Ovary (tissue), 9 donors: Measurements from ENCODE around the gene MUC5AC. TPM values are rescaled to one million over a fixed set of nuclear protein-coding genes. Genes with fewer than 3 reads are reported as not detected.
"Not testable (repeated sequence)": the region's sequence is repeated elsewhere in the genome, so short reads cannot be mapped to it uniquely, and the experiment has no call there.

ENCODE experiments used
- DNase-seq, 5 donors: peaks; one replicate each; pipeline ENCODE4 v3.0.0-alpha.2; 2019 to 2020
- H3K27ac ChIP-seq, 2 donors: fragments of 200-600 bp; one replicate each; pipeline versions ENCODE4 v1.5.1 to v1.8.0; 2019 to 2022
- H3K27me3 ChIP-seq: fragments of 200-600 bp; one replicate; pipeline ENCODE4 v1.8.0; 2022
- H3K36me3 ChIP-seq: fragments of 200-600 bp; sonication (generic); one replicate; pipeline ENCODE4 v1.5.1; 2019
- H3K4me1 ChIP-seq: one replicate; pipeline ENCODE4 v1.8.1; 2013; ENCODE audit warnings: mild to moderate bottlenecking, moderate library complexity; ENCODE audit not compliant: insufficient read depth
- H3K4me3 ChIP-seq: fragments of 200-600 bp; sonication (generic); one replicate; pipeline ENCODE4 v1.5.1; 2017
- H3K9me3 ChIP-seq, 2 donors: fragments of 200-600 bp in 1 of 2; sonication (generic) in 1 of 2; one replicate each; pipeline versions ENCODE4 v1.5.1 to v1.8.1; 2013 to 2019; ENCODE audit warnings: mild to moderate bottlenecking in 1 of 2, moderate library complexity in 1 of 2
- EP300 ChIP-seq: sonication (generic); formaldehyde crosslinking; IDR thresholded peaks from one replicate; pipeline ENCODE4 v1.6.1; 2017; ENCODE audit warnings: antibody characterized with exemption
- POLR2A ChIP-seq: fragments of 450-650 bp; IDR thresholded peaks from one replicate; pipeline ENCODE4 v1.6.1; 2017; ENCODE audit warnings: antibody characterized with exemption, mild to moderate bottlenecking, moderate library complexity
- WGBS, 3 donors: extraction: QIAGEN DNeasy Blood & Tissue Kit in 1 of 3; methylation state at CpG; one replicate each; pipeline versions ENCODE4 v1.1.5 to v1.1.7; 2013 to 2017; 5-methylcytosine and 5-hydroxymethylcytosine counted together
- intact Hi-C, 4 donors: fragments of 100-400 bp; cut with DNase I; formaldehyde crosslinking; loops; one replicate each; pipeline versions ENCODE4 v1.11.0 to v1.15.1; 2022 to 2023
- polyA plus RNA-seq, 2 donors: library from polyadenylated mRNA; stranded (reverse); fragments of 200-250 nt in 1 of 2; fragments of 350-450 nt in 1 of 2; fragmentation: Illumina TruSeq in 1 of 2; extraction: RNeasy Lipid Tissue Mini Kit (QIAGEN cat#74804) in 1 of 2; gene quantifications; one replicate each; pipeline ENCODE4 v1.2.3, GENCODE V29; 2013 to 2014
- total RNA-seq, 7 donors: library from RNA; depleted of rRNA in 2 of 7; stranded (reverse); fragments of >200 nt in 2 of 7; fragmentation: NEBNext Ultra II Directional in 3 of 7; extraction: Animal tissue kit (Norgen Biotek cat#: 25700) in 3 of 7; gene quantifications; one replicate each; pipeline versions ENCODE4 v1.1.0 to v1.2.4, GENCODE V29; 2016 to 2023
- TF ChIP-seq, protein P1 (sequence below), 3 donors: fragments of 450-650 bp in 2 of 3; fragments of 200-600 bp in 1 of 3; IDR thresholded peaks; one replicate each; pipeline versions ENCODE4 v1.5.1 to v1.8.0; 2016 to 2022; ENCODE audit warnings: antibody characterized with exemption in 3 of 3, mild to moderate bottlenecking in 1 of 3
- donor health status: DM: no; HTN: no; CAD: no; lungs with moderate emphysema.
- donor health status: DM: no; HTN: no; CAD: no.
- donor health status: Bipolar disorder and iron deficiency.
- donor health status: DM: yes; HTN: yes; CAD: no.
- donor health status: DM: no; HTN: no; CAD: no.
- donor health status: DM: yes; HTN: yes; CAD: no.

Gene MUC5AC
- total and polyA plus RNA-seq, 9 donors, result 0.03 TPM; not detected in 8

DNA sequence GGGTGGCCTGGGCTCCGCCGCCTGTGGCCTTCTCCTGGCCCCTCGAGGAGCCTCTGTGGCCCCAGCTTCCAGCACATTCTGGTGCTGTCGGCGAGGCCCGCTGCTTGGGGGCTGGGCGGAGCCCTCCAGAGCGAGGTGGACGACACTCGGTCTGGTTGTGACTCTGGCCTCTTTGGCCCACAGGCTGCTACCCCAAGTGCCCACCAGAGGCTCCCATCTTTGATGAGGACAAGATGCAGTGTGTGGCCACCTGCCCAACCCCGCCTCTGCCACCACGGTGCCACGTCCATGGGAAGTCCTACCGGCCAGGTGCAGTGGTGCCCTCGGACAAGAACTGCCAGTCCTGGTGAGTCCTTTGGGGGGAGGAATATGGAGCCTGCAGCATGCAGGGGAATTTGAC, 22.4 kb downstream of the MUC5AC start:
- no peaks in the 10 kb centered on the region for H3K27me3 ChIP-seq
- no peak overlapping the region for H3K27ac ChIP-seq
- intact Hi-C loops, result no loop called here
- H3K4me3 ChIP-seq, result no peak overlapping the region
- 69 to 81% (median 72%) methylated on average over 14 to 15 of the region's 15 CpGs for WGBS, 3 donors
- no peaks in the 10 kb centered on the region for H3K36me3 ChIP-seq
- TF ChIP-seq POLR2A, result no peak
- H3K9me3 ChIP-seq, result no peaks in the 10 kb centered on the region
- no peak for DNase-seq
- no peaks in the 10 kb centered on the region for H3K4me1 ChIP-seq

DNA sequence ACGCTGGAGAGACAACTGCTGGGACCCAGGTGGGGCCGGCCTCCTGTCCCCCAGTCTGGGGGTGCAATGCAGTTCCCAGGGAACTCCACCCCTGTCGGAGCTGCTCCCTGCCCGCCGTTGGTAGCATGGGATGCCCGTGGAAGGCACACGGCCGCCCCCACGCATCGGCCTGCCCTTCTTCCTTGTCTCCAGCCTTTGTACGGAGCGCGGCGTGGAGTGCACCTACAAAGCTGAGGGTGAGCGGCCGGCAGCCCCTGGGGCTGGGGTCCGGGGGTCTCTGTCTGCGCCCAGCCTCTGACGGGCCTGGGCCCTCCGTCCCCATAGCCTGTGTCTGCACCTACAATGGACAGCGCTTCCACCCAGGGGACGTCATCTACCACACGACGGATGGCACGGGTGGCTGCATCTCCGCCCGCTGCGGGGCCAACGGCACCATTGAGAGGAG, 23.2 kb downstream of the MUC5AC start:
- no peaks in the 10 kb centered on the region for H3K9me3 ChIP-seq
- WGBS, 3 donors, result 83 to 88% (median 88%) methylated on average over 29 of the region's 29 CpGs
- TF ChIP-seq EP300 (no peak), POLR2A (no peak)
- TF ChIP-seq, protein P1, sequence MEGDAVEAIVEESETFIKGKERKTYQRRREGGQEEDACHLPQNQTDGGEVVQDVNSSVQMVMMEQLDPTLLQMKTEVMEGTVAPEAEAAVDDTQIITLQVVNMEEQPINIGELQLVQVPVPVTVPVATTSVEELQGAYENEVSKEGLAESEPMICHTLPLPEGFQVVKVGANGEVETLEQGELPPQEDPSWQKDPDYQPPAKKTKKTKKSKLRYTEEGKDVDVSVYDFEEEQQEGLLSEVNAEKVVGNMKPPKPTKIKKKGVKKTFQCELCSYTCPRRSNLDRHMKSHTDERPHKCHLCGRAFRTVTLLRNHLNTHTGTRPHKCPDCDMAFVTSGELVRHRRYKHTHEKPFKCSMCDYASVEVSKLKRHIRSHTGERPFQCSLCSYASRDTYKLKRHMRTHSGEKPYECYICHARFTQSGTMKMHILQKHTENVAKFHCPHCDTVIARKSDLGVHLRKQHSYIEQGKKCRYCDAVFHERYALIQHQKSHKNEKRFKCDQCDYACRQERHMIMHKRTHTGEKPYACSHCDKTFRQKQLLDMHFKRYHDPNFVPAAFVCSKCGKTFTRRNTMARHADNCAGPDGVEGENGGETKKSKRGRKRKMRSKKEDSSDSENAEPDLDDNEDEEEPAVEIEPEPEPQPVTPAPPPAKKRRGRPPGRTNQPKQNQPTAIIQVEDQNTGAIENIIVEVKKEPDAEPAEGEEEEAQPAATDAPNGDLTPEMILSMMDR (IDR thresholded peaks at IDR 0.05), result no peak

DNA sequence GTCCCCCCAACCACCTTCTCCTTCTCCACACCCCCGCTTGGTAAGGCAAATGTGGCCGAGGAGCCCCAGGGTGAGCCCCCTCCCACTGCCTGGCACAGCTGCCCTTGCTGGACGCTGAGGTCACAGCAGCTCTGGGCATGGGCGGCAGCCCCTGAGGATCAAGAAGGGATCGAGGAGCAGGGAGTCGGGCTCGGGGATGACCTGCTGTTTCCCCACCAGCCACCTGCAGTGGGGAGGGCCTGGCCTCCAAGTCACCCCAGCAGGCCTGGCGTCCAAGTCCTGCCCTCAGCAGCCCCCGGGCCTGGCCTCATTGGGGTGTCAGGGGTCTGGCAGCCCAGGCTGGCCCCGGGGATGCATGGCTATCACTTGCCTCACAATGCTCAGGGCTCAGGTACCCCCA, 23.7 kb downstream of the MUC5AC start:
- H3K27me3 ChIP-seq, result no peaks in the 10 kb centered on the region
- DNase-seq, result no peak
- 66 to 88% (median 68%) methylated on average over 7 to 10 of the region's 10 CpGs for WGBS, 3 donors

More for the DNA sequence above, 23.2 kb downstream of the MUC5AC start:
- DNase-seq, result no peak
- no peaks in the 10 kb centered on the region for H3K4me1 ChIP-seq
- no peak overlapping the region for H3K27ac ChIP-seq
- intact Hi-C loops, result no loop called here
- H3K4me3 ChIP-seq, result no peak overlapping the region
- H3K27me3 ChIP-seq, result no peaks in the 10 kb centered on the region
- no peaks in the 10 kb centered on the region for H3K36me3 ChIP-seq

DNA sequence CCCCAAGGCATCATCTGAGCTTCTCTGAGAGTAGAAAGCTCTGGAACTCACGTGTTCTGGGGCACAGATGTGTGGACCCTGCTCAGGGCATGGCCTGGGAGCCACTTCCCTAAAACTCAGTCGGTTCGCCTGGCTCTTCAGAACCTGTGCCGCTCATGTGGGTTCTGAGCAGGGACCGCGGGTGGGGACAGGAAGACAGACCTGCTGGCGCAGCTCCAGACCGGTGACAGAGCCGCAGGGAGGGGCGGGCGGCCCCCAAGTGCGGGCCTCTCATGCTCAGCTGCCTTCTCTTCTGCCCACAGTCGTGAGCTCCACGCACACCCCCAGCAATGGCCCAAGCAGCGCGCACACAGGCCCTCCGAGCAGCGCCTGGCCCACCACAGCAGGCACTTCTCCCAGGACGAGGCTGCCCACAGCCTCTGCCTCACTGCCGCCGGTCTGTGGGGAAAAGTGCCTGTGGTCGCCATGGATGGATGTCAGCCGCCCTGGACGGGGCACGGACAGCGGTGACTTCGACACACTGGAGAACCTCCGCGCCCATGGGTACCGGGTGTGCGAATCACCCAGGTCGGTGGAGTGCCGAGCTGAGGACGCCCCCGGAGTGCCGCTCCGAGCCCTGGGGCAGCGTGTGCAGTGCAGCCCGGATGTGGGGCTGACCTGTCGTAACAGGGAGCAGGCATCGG, 24.2 kb downstream of the MUC5AC start:
- Histone ChIP-seq H3K27ac (no peak overlapping the region), H3K4me3 (no peak overlapping the region), H3K36me3 (no peaks in the 10 kb centered on the region), H3K27me3 (no peaks in the 10 kb centered on the region), H3K9me3 (no peaks in the 10 kb centered on the region), H3K4me1 (no peaks in the 10 kb centered on the region)
- TF ChIP-seq POLR2A (no peak), EP300 (no peak)
- TF ChIP-seq, protein P1 (IDR thresholded peaks at IDR 0.05), result no peak
- no peak for DNase-seq
- WGBS, 3 donors, result 83 to 85% (median 84%) methylated on average over 41 of the region's 41 CpGs
- intact Hi-C loops, result no loop called here

More for the DNA sequence above, 23.7 kb downstream of the MUC5AC start:
- TF ChIP-seq, protein P1 (IDR thresholded peaks at IDR 0.05), result no peak
- TF ChIP-seq EP300 (no peak), POLR2A (no peak)
- Histone ChIP-seq H3K4me3 (no peak overlapping the region), H3K9me3 (no peaks in the 10 kb centered on the region), H3K4me1 (no peaks in the 10 kb centered on the region), H3K36me3 (no peaks in the 10 kb centered on the region), H3K27ac (no peak overlapping the region)
- intact Hi-C loops, result no loop called here

DNA sequence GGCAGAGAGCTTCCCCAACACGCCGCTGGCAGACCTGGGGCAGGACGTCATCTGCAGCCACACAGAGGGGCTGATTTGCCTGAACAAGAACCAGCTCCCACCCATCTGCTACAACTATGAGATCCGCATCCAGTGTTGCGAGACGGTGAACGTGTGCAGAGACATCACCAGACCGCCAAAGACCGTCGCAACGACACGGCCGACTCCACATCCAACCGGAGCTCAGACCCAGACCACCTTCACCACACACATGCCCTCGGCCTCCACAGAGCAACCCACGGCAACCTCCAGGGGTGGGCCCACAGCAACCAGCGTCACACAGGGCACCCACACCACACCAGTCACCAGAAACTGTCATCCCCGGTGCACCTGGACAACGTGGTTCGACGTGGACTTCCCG, 26.4 kb downstream of the MUC5AC start:
- DNase-seq, H3K27me3 ChIP-seq, H3K36me3 ChIP-seq, H3K9me3 ChIP-seq, H3K4me1 ChIP-seq, H3K4me3 ChIP-seq, intact Hi-C loops, H3K27ac ChIP-seq: not testable (repeated sequence)
- 89 to 94% (median 94%) methylated on average over 11 to 19 of the region's 22 CpGs for WGBS, 3 donors

DNA sequence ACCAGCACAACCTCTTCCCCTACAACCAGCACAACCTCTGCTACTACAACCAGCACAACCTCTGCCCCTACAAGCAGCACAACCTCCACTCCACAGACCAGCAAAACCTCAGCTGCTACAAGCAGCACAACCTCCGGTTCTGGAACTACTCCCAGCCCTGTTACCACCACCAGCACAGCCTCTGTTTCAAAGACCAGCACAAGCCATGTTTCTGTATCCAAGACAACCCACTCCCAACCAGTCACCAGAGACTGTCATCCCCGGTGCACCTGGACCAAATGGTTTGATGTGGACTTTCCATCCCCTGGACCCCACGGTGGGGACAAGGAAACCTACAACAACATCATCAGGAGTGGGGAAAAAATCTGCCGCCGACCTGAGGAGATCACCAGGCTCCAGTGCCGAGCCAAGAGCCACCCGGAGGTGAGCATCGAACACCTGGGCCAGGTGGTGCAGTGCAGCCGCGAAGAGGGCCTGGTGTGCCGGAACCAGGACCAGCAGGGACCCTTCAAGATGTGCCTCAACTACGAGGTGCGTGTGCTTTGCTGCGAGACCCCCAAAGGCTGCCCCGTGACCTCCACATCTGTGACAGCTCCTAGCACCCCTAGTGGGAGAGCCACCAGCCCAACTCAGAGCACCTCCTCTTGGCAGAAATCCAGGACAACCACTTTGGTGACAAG, 30.8 kb downstream of the MUC5AC start:
- H3K27ac ChIP-seq, H3K4me1 ChIP-seq, DNase-seq, H3K4me3 ChIP-seq, H3K36me3 ChIP-seq, intact Hi-C loops, H3K9me3 ChIP-seq, H3K27me3 ChIP-seq: not testable (repeated sequence)
- 70 to 83% (median 77%) methylated on average over 13 to 15 of the region's 15 CpGs for WGBS, 3 donors

DNA sequence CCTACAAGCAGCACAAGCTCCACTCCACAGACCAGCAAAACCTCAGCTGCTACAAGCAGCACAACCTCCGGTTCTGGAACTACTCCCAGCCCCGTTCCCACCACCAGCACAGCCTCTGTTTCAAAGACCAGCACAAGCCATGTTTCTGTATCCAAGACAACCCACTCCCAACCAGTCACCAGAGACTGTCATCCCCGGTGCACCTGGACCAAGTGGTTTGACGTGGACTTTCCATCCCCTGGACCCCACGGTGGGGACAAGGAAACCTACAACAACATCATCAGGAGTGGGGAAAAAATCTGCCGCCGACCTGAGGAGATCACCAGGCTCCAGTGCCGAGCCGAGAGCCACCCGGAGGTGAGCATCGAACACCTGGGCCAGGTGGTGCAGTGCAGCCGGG, 32.1 kb downstream of the MUC5AC start:
- 69 to 82% (median 78%) methylated on average over 8 to 11 of the region's 12 CpGs for WGBS, 3 donors
- H3K27ac ChIP-seq, H3K4me3 ChIP-seq, H3K36me3 ChIP-seq, DNase-seq, H3K9me3 ChIP-seq, H3K27me3 ChIP-seq, H3K4me1 ChIP-seq, intact Hi-C loops: not testable (repeated sequence)

DNA sequence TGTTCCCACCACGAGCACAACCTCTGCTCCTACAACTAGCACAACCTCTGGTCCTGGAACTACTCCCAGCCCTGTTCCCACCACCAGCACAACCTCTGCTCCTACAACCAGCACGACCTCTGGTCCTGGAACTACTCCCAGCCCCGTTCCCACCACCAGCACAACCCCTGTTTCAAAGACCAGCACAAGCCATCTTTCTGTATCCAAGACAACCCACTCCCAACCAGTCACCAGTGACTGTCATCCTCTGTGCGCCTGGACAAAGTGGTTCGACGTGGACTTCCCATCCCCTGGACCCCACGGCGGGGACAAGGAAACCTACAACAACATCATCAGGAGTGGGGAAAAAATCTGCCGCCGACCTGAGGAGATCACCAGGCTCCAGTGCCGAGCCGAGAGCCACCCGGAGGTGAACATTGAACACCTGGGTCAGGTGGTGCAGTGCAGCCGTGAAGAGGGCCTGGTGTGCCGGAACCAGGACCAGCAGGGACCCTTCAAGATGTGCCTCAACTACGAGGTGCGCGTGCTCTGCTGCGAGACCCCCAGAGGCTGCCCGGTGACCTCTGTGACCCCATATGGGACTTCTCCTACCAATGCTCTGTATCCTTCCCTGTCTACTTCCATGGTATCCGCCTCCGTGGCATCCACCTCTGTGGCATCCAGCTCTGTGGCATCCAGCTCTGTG, 34.2 kb downstream of the MUC5AC start:
- intact Hi-C loops, H3K36me3 ChIP-seq, H3K27me3 ChIP-seq, H3K4me1 ChIP-seq, H3K27ac ChIP-seq, H3K9me3 ChIP-seq, H3K4me3 ChIP-seq: not testable (repeated sequence)
- DNase-seq, result peak in 2 of 5 donors; percentile 6 to 13
- WGBS, 3 donors, result 84 to 86% (median 84%) methylated on average over 22 of the region's 22 CpGs
